Activated CD4-positive, CD25-positive, alpha-beta regulatory T cell treated with anti-CD3 and anti-CD28 coated beads, Interleukin-2, amount 50 U/mL, for 16 hours (primary cell): ENCODE results near the gene REEP6.
"Not testable (repeated sequence)": the region's sequence is repeated elsewhere in the genome, so short reads cannot be mapped to it uniquely, and the experiment has no call there.

Experiments used
- DNase-seq: peaks from one replicate; pipeline ENCODE4 v3.0.0-alpha.2; 2020; ENCODE audit warnings: low read depth, low spot score

Gene REEP6

DNA sequence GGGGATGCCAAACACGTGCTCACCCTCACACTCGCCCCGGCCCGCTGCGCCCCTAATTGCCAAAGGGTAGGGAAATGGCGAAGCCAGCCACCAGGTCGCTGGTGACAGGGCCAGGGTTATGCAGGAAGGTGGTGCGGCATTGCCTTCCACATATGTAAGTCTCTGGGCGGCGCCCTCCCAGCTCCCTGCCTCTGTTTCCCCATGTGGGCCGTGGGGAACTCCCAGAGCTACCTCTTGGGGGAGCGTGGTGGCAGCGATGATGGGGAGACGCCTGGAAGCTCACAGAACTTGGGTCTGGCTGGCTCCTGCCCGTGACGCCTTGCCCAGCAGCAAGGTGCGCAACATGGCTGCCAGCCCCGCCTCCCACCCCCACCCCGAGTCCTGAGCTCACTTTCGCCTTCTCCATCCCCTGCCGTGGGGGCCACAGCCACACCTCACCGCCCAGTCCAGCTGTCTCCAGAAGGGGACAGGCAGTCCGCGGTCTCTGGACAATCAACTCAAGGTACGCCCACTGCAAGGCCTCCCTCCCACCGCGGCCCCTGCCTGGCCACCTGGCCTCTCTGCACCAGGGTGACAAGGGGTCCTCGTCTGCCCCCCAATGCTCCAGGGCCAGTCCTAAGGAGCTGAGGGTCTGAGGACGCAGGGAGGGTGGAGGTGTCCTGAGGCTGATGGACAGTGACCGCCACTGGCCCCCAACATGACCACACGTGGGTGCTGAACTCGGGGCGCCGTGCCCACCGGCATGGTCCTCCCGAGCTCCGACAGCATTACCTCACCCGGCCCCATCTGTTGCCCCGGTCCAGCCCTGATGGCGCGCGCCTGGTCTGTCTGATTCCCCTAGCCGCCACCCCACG, 18.5 kb upstream of the REEP6 start:
- no peak for DNase-seq

DNA sequence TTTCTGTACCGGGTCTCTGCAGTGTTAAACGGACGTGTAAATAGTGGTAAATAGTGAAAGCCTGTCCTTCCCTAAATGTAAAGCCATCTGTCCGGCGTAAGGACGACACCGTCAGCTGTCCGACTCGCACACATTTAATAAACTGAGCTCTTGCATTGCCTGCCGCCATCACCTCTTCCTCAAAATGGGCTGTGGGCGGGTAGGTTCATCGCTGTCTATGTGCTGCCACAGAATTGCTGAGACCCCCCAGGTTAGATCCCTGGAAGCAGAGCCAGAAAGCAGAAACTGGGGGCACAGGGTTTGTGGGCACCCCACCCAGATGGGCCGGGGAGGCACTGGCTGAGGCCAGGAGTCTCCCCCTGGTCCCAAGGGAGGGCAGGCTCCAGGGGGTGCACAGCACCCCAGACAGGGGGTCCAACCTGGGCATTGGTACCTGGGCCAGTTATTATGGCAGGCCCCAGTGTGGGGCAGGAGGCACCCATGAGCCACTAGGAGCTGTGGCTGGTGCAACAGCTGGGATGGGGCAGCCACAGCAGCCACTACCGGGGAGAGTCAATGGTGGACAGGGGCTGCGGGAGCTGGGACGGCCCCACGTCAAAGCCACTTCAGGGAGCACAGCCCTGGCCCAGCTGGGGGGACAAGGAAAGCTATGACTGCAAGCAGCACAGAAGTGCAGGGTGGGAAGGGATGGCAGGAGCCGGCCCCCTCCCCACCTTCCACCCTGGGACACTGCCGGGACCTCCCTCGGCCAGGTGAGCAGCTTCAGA, 17.7 kb upstream of the REEP6 start:
- DNase-seq = no peak

DNA sequence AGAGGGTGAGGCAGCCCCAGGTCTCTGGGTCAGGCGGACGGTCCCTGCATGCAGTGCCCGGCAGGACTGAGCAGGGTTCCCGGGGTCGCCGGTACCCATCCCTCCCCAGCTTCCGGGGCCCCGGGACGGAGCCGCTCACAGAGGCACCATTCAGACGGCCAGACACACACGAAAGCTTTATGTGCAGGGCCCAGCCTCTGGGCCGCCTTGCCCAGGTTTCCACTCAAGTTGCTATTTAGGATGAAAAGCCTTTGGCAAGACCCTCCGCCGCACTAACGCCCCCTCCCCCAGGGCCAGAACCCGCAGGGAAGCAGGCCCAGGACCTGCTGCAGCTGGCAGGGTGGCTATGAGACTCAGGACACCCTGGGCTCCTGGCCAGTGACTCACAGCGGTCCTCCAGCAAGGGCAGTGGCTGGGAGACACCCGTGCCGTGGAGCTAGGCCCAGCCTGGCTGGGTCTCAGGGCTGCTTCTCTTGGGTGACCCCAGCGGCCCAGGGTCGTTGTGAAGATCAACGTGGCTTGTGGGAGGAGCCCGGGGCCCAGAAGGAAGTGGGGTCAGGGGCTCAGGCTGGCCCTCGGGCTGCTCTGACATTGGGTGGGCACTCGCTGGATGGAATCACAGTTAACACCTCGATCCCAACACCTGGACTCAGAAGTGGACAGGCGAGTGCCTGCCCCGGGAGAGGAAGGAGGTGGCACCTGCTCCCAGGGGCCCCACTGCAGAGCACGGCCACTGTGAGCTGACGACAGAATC, 16.8 kb upstream of the REEP6 start:
- DNase-seq = no peak

DNA sequence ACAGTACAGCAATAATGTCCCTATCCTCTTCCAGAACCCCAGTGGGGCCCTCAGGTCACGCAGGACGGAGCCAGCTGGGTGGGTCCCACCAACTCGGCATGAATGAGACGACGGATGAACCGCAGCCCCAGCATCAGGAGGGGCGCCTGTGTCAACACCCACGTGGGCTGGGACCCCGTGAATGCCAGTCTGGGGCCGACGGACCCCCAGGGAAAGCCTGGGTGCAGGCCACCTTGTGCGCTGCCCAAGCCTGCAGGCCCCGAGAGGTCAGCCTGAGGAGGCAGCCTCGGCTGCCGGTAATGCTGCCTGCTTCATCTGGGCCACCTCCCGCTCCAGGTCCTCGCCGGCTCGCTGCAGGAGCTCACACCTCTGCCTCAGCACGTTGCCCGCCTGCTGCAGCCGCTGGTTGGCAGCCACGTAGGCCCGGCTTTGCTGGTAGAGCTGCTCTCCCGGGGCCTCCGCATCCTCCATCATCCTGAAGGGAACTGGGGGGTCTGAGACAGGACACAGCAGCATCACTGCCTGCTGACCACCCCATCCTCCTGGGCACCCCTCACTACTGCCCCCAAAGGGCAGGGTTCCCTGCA, 16.1 kb upstream of the REEP6 start:
- no peak for DNase-seq

DNA sequence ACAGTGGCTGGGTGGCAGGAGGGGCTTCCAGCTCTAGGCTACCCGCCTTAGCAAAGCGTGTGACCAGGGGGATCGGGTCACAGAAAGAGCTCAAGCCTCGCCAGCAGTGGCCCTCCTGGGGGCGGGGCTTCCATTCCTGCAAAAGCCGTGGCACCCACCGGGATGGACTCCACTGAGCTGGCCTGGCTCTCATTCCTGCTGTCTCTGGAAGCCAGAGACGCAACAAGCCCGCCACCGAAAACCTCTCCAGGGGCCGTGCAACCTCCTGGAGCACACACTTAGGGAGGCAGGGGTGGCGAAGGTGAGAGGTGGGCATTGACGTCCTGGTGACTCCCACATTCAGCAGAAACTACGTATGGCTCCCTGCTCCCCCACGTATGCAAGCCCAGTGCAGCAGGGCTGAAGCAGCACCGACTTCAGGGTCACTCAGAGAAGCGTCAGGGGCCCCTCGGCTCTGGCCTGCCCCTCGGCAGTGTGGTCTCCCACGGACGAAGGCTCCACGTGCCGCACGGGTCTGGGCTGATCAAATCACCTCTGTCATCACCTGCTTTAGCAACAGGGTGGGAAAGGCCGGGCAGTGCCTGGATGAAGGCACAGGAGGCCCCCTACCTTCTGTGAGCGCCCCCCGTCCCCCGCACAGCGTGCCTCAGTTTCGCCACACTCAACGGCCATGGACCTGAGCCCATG, 15.1 kb upstream of the REEP6 start:
- DNase-seq = no peak

DNA sequence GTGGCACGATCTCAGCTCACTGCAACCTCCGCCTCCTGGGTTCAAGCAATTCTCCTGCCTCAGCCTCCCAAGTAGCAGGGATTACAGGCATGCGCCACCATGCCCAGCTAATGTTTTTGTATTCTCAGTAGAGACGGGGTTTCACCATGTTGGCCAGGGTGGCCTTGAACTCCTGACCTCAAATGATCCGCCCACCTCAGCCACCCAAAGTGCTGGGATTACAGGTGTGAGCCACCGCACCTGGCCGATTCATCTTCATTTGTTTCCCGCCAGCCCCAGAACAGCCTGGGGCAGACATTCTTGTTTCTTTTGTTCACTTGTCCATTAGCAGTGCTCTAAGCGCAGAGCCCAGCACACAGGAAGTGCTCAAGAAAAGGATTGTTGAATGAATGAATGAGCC, 13.9 kb upstream of the REEP6 start:
- not testable (repeated sequence) for DNase-seq

DNA sequence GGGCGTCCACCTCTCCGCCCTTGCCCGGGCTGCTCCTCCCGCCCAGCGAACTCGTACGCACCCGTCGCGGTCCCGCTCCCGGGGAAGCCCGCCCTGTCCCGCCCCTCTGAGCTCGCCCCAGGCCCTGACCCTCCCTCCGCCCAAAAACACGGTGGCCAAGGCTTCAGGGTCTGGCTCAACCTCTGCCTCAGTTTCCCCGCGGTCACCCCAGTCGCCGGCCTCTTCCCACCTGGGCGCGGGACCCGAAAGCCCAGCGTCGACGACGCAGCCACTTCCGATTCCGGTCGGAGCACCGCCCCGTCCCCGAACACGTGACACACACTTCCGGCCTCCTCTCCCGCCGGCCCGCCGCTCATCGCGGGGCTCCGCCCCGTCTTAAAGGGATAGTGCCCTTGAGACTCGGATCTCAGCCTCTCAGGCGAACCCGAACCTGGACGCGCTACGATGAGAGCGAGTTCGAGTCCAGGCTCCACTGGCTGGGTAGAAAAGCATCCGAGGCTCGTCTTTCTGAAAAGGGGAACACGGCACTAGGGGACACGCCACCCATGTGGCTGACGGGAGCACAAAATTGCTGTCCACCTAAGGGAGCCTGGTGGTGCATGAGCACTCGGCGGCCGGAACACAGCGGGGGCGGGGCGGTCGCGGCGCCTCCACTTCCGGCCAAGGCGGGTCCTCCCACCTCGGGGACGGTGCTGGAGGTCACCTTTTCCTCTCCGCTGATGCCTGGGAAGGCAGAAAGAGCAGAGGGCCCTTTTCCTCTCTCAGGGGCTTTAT, 11.9 kb upstream of the REEP6 start, which contains the start of gene C19orf25:
Gene C19orf25 (minus strand): TSS at position 282 of the 774 bp plus-strand sequence. CDS start 312 bp downstream, outside the sequence.
- peak; percentile 84 for DNase-seq

DNA sequence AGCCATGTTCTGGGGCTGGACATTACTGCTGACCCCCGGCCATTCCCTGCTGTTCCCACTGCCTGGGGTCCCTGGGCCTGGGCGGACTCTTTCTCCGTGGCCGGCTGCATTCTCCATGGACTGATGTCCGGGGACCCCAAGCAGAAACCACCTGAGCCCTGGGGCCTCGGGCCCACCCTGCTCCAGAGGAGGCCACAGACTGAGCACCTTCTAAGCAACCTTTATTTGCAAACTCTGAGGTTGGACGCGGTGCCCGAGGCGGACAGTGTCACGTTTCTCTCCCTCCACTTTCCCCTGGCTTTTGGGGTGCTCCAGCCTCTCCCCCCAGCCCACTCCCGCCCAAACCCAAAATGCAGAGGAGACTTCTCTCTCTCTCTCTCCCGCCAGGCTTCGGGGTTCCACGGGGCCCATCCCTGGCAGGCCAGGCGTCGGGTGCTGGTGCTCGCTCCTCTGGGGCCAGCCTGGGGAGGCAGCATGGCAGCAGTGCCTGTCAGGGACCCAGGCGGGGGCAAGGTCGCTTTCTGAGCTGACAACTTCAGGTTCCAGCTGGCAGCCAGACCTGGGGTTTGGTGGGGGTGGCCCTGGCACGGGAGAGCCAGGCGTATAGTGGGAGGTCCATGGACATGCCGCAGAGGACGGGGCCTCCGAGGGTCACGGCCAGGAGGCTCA, 9.6 kb upstream of the REEP6 start:
- DNase-seq = no peak

DNA sequence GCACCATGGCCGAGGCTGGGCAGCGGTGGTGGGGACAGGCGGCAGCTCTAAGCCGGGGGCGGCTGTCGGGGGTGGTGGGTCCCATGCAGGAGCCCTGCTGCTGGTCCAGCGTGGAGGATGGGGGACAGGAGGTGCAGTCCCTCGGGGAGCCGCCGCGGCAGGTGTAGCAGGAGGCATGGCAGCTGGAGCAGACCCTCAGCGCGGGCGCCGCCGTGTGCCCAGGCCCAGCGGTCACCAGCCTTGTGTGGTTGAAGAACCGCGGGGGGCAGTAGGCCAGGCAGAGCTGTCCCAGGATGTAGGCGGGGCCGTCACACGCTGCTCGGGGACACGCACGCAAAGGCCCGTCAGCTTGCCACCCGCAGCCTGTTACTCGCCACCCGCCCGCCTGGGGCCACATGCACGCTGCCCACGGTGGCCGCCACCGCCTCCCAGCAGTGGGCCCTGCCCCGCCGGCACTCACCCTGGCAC, 9.1 kb upstream of the REEP6 start:
- no peak for DNase-seq

DNA sequence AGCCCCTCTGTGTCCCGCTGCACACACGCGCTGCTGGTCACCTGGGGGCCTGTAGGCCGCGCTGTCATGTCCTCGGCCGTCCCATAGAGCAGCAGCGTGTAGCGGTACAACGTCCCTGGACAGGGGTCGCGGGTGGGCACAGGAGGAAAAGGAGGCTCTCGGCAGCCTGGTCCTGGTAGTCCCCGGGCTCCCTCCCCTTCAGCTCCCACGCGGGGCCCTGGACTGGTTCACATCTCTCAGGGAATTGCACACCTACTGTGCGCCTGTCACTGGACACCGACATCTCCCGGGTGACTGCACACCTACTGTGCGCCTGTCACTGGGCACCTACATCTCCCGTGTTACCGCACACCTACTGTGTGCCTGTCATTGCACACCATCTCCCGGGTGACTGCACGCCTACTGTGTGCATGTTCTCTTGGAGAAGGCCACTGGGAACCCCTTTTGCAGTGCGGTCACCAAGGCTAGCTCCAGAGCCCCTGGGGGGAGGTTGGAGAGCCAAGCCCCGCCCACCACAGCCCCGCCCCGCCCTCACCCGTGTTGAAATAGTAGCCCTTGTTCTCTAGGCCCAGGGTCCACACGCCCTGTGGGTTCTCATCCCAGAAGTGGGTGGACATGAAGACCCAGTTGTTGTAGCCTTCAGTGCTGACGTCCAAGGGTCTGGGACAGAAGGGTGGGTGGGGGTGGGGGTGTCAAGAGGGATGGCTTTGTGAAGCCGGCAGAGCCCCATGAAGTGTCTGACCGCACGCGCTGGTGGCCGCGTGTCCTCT, 8.4 kb upstream of the REEP6 start:
- no peak for DNase-seq

DNA sequence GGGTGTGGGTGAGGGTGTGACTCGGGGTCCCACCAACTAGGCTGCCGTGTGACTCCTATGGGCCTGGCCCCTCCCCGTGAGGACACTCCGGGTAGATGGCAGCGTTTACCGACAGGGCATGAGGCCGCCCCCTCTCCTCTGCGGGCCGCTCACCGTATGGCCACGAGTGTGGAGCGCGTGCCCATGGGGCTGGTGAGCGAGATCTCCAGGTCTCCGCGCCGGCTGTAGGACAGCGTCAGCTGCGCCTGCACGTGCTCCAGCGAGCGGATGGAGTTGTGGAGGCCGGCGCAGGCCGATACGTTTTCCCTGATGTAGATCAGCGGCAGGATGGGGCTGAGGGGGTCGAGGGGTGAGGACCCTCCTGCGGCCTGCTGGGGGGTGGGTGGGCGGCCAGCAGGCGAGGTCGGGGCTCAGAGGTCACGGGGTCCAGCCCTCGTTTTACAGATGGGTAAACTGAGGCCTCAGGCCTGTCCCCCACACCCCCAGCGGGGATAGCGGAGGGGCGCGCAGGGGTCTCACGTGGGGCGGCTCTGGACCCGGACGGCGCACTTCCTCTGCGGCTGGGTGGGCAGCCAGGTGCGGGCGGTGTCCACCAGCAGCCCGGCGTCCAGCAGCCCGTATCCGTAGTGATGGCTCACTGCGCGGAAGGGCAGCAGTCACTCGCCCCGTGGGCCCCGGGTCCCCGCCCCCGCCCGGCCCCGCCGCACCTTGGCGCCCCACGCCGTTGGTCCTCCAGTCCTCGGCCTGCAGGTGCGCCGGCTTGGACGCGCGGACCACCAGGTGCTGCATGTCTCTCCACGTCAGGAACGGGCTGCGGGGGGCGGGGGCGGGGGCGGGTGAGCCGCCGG, 7.6 kb upstream of the REEP6 start:
- no peak for DNase-seq

DNA sequence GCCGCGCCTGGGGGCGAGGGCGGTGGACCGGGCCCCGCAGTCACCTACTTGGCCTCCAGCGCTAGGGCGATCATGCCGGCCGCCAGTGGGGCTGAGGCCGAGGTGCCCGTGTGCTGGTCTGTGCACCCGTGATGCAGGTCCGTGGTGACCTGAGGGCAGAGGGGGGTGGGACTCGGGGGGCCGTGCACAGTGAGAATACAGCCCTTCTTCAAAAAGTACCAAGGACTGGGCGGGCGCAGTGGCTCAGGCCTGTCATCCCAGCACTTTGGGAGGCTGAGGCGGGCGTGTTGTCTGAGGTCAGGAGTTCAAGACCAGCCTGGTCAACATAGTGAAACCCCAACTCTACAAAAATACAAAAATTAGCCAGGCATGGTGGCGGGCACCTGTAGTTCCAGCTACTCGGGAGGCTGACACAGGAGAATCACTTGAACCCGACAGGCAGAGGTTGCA, 7.0 kb upstream of the REEP6 start:
- DNase-seq = no peak

DNA sequence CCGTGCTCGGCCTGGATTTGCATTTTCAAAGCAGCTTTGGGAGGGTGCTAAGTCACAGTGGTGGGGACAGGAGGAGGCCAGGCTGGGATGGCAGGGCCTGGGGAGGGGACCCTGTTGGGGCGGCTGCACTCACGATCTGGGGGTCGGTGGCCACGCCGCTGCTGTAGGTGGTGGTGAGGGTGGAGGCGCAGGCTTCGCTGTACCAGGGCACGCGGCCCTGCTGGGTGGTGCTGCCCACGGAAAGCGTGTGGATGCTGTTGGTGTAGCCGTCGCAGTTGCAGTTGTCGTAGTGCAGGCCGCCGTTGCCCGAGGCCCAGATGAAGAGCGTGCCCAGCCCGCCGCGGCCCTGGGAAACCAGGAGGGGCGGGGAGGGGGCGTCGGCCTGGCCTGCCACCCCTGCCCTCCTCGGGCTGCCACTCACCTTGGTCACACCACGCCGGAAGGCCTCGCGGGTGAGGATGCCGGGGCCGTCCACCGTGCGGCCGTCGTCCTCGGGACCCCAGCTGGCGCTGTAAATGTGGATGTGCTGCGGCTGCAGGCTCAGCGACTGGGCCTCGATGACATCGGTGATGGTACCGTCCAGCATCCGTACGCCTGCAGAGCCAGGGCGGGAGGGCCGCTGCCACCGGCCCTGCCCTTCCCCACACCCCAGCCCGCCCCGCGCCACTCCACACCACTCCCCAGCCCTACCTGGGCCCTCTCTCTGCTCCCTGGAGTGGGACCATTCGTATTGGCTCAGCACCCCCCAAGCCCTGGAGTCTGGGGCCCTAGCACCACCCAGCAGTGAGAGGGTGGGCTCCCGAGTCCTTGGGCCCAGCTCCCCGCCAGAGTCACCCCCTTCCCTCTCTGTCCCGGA, 4.0 kb upstream of the REEP6 start:
- DNase-seq = no peak

DNA sequence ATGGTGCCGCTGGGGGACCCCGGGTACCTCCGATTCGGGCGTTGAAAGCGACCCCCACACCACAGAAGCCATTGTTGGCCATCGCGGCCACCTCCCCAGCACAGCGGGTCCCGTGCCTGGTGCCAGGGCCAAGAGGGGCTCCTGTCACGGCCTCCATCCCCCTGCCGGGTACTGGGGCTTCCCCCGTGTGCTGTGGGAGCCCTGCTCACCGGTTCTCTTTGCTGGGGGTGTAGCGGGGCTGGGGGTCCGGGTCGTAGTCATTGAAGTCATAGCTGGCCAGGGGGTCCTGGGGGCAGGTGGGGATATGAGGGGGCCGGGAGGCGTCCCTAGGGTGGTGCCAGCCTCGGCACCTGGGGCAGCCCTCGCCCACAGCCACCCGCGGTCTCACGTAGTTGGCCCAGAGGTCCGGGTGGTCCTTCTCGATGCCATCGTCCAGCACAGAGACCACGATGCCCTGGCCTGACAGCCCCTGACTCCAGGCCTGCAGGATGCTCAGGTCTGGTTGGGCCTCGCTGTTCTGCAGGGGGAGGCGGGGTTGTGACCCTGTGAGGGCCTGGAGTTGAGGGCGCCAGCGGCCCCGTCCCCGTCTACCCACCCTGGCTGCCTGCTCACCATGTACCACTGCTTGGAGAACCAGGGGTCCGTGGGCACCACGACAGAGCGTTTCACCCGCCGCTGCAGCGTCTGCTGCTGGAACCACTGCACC, 3.3 kb upstream of the REEP6 start:
- DNase-seq = no peak

DNA sequence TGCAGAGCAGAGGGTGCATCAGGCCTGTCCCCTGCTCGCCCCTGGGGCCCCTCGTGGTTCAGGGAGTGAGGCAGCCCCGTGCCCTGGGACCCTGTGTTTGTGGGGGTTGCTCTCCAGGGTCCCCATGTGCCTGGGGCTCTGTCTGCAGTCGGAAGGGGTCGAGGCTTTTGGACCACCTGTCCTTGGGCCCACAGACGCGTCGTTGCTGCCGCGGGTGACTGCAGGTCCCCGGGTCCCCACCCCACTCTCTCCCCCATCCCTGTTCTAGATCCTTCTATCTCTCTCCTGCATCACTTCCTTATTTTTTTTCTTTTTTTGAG, 2.7 kb upstream of the REEP6 start:
- DNase-seq = no peak
